K562 treated with DMSO at 1 percent for 48 hours (cell line): ENCODE data around the gene COX4I1. TPM values are rescaled to one million over a fixed set of nuclear protein-coding genes. Genes with fewer than 3 reads are reported as not detected.

Experiments used
- total RNA-seq: library from RNA; unstranded; fragments of 300-600 nt; gene quantifications from 2 replicates; pipeline ENCODE4 v1.2.3, GENCODE V29; 2022; ENCODE audit warnings: low replicate concordance; ENCODE audit errors: extremely low read depth

COX4I1 gene
- 1,862 and 3,979 TPM in 2 replicates for total RNA-seq

DNA sequence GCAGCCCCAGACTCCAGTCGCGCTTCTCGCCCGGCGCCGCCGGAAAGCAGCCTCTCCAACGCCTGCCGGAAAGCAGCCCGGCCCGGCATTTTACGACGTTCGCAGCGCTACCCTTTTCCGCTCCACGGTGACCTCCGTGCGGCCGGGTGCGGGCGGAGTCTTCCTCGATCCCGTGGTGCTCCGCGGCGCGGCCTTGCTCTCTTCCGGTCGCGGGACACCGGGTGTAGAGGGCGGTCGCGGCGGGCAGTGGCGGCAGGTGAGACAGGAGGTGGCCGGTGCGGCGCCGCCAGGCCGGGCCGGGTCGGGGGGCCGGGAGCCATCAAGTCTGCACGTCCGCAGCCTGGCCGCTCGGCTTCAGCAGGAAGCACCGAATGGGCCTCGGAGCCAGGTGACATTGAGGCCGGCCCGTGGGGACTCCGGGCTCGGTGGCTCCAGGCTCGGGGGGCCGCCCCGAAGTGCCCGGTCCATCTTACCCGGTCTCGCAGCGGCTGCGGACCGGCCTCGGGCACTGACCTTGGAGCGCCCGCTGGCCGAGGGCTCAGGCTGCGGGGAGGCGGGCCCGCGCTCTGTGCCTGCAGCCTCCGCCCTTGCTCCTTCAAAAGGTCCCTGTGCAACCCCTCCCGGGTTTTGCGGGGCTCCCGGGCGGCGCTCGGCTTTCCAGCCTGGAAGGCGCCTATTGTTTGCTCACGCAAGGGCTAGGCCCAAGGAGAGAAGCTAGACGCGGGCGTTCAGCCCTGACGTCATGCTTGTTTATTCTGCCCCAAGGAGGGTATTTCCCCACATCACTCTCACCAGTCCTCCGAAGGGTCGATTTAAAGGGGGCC, at the start of gene COX4I1, which contains the start of gene EMC8:
Gene COX4I1, plus strand, starts transcription at position 199 of the 824 bp plus-strand sequence. CDS start 1,511 bp downstream, outside the sequence.
Gene EMC8, minus strand, starts transcription at position 48 of the 824 bp plus-strand sequence. CDS start 249 bp downstream, outside the sequence.

DNA sequence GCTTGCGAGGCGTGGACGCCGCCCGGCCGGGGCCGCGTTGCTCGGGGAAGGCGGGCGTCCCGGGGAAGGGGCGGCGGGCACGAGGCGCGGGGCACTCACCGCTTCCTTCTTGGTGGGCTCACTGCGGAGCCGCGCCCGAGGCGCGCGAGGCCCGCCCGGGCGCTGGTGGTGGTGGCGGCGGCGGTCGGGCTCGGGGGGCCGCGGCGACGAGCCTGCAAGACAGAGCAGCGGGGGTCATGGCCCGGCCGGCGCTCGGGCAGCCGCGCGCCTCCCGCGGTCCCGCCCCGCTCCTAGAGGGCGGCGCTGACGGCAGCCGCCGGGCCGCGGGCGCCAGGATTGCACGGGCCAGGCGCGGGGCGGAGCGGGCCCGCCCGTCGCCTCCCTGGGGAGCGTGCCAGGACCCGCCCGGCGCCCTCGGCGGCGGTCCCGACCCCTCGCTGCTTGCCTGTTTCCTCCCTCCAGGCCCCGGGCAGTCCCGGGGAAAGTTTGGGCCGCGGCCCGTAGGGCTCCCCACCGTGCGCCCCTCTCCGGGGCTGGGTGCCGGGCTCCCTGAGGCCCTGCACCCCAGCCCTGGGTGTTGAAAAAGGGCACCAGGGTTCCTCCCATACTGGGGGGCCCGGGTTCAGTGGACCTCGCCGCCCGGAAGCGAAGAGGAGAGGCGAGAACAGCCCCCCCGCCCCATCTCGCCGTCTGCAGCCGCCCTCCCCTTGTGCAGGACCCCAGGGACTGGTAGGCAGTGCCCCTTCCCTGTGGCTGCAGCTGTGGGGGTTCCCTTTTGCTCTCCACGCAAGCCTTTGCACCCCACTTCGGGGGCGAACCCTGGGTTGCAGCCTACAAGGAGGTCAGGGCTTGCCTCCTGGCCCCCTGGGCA, 48.4 kb upstream of the COX4I1 start, which contains the start of gene C16orf74:
Gene C16orf74, minus strand, starts transcription at position 270 of the 871 bp plus-strand sequence. CDS start 15,879 bp downstream, outside the sequence.

Other genes with a start within 250 kb of the COX4I1 start
- gene GSE1, start 186.4 kb upstream of the COX4I1 start, total RNA-seq, result not detected in 2 replicates
- gene GINS2, start 110.7 kb upstream of the COX4I1 start, total RNA-seq, result 142 TPM in 1 of 2 replicates, not detected in the other
- not detected in 2 replicates for gene C16orf74, start 48.6 kb upstream of the COX4I1 start, total RNA-seq
- not detected in 2 replicates for gene EMC8, start 151 bp upstream of the COX4I1 start, total RNA-seq
- not detected in 2 replicates for gene IRF8, start 99.5 kb downstream of the COX4I1 start, total RNA-seq